Activated CD4-positive, CD25-positive, alpha-beta regulatory T cell treated with anti-CD3 and anti-CD28 coated beads, Interleukin-2, amount 50 U/mL, for 24 hours (primary cell): Measurements from ENCODE around the gene ZCCHC10.
"Not testable (repeated sequence)": the region's sequence is repeated elsewhere in the genome, so short reads cannot be mapped to it uniquely, and the experiment has no call there.

Experiments used
- ATAC-seq, 2 donors: fragments of 150-1000 bp; cut with Tn5 transposase; one replicate each; pipeline ENCODE4 v1.10.0; 2021; ENCODE audit warnings: mild to moderate bottlenecking in 1 of 2, moderate library complexity in 1 of 2

The ZCCHC10 gene

GRCh38 chr5:132972436-132972828, 53.9 kb downstream of the ZCCHC10 start:
- ATAC-seq: not testable (repeated sequence)

- no peak for ATAC-seq
These were observed 54.6 kb downstream of the ZCCHC10 start for GRCh38 chr5:132971483-132972435.

GRCh38 chr5:132965120-132965519, 61.2 kb downstream of the ZCCHC10 start:
- ATAC-seq: no peak

- ATAC-seq: peak; percentile 90 to 91
These were observed 62.9 kb downstream of the ZCCHC10 start, which contains the start of gene AFF4 for GRCh38 chr5:132963171-132964104. Gene AFF4 (minus strand): TSS chr5:132963634. CDS start chr5:132937189, 26,445 bp downstream.

GRCh38 chr5:132962429-132963021, 63.8 kb downstream of the ZCCHC10 start:
- no peak for ATAC-seq

GRCh38 chr5:132961887-132962286, 64.5 kb downstream of the ZCCHC10 start:
- no peak for ATAC-seq

GRCh38 chr5:132961123-132961815, 65.1 kb downstream of the ZCCHC10 start:
- not testable (repeated sequence) for ATAC-seq

- not testable (repeated sequence) for ATAC-seq
These were observed 70.1 kb downstream of the ZCCHC10 start for GRCh38 chr5:132956166-132956799.

- ATAC-seq: no peak
These were observed 72.6 kb downstream of the ZCCHC10 start for GRCh38 chr5:132953710-132954109.

- no peak for ATAC-seq
These were observed 73.5 kb downstream of the ZCCHC10 start for GRCh38 chr5:132952829-132953228.

GRCh38 chr5:132951897-132952296, 74.5 kb downstream of the ZCCHC10 start:
- ATAC-seq: no peak

- ATAC-seq: no peak
These were observed 77.2 kb downstream of the ZCCHC10 start for GRCh38 chr5:132949136-132949535.

- ATAC-seq: no peak
These were observed 78.7 kb downstream of the ZCCHC10 start for GRCh38 chr5:132947671-132948070.
